GM15510 (cell line): Measurements from ENCODE around the gene HBA2.

Experiments
- POLR2A ChIP-seq: IDR thresholded peaks from 3 replicates; pipeline ENCODE4 v1.6.1; 2011; ENCODE audit warnings: borderline replicate concordance; ENCODE audit not compliant: insufficient read length; ENCODE audit errors: extremely low read depth

HBA2 gene

DNA sequence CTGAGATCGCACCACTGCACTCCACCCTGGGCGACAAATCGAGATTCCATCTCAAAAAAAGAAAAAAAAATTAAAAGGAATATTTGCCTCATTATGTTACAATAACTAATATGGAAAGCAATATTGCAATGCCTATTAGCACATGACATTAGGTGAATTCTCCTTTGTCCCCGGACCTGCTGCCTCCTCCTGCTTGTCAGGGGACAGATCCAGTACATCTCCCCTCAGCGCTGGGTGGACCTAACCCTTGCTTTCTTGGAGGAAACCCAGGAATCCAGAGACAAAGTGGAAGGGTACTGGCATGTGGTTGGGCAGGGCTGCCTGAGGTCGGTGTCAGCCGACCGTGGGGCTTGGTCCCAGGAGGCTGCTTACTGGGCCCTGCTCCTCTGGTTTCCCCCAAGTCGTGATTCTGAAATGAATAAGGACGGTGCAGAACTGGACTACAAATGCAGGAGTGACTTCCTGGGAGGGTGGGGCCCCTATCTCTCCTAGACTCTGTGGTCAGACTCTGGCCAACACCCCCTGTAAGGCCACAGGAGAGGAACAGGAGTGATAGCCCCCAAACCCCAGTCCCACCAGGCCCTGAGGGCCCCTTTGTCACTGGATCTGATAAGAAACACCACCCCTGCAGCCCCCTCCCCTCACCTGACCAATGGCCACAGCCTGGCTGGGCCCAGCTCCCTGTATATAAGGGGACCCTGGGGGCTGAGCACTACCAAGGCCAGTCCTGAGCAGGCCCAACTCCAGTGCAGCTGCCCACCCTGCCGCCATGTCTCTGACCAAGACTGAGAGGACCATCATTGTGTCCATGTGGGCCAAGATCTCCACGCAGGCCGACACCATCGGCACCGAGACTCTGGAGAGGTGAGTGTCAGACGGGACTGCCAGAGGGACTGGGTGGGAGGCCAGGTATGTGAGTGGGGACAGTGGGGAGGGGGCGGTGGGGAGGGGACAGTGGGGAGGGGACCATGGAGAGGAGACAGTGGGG is 20.2 kb upstream of the HBA2 start, which contains the start of gene HBZ:
Gene HBZ (plus strand): TSS at position 504 of the 988 bp plus-strand sequence. CDS start 266 bp downstream, at position 770.
- no peak for TF ChIP-seq POLR2A

DNA sequence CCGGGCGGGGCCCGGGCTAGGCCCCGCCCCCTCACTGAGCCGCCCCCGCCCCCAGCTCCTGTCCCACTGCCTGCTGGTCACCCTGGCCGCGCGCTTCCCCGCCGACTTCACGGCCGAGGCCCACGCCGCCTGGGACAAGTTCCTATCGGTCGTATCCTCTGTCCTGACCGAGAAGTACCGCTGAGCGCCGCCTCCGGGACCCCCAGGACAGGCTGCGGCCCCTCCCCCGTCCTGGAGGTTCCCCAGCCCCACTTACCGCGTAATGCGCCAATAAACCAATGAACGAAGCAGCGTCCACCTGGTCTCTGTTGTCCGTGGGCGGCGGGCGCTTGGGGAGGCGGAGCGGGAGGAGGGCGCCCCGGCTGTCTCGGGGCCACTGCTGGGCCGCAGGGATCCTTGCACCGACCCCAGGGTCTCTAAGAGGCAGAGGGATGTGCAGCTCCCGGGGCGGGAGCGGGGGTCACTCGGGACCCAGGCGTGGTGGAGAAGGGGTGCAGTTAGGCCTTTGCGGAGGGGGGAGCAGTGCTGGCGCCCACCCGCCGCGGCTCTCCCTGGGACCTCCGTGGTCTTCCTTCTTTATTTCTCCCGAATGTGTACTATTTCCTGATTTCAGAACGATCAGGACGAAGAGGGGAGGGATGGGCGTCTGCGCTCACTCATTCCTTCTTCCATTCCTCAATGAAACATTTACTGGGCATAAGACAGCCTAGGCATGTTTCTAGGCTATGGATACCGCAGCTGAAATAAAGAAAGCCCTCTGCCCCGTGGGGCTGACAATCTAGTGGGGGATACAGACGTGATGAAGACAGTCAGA is 18.3 kb upstream of the HBA2 start:
- no peak for TF ChIP-seq POLR2A

- TF ChIP-seq POLR2A, result no peak
Measured at GRCh38 chr16:155031-155398, 17.7 kb upstream of the HBA2 start.

- no peak for TF ChIP-seq POLR2A
Measured at GRCh38 chr16:159136-159849, 13.4 kb upstream of the HBA2 start.

DNA sequence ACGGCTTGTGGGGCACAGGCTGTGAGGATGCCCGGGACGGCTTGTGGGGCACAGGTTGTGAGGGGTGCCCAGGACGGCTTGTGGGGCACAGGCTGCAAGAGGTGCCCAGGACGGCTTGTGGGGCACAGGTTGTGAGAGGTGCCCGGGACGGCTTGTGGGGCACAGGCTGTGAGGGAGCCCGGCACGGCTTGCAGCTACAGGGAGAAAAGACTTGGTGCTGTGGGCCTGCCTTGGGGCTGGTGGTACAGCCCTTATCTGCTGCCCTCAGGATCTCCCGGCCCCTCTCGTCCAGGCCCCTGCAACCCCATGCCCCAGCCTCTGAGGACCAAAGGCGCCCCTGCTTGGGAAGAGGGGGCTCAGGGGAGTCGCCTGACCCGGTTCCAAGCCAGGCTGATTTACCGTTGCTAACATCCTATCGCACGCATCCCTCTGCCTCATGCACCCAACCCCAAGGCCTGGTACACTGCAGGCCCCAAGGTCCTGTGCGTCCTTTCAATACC is 11.9 kb upstream of the HBA2 start:
- TF ChIP-seq POLR2A, result no peak

- no peak for TF ChIP-seq POLR2A
Measured at GRCh38 chr16:162271-162991, 10.2 kb upstream of the HBA2 start.

DNA sequence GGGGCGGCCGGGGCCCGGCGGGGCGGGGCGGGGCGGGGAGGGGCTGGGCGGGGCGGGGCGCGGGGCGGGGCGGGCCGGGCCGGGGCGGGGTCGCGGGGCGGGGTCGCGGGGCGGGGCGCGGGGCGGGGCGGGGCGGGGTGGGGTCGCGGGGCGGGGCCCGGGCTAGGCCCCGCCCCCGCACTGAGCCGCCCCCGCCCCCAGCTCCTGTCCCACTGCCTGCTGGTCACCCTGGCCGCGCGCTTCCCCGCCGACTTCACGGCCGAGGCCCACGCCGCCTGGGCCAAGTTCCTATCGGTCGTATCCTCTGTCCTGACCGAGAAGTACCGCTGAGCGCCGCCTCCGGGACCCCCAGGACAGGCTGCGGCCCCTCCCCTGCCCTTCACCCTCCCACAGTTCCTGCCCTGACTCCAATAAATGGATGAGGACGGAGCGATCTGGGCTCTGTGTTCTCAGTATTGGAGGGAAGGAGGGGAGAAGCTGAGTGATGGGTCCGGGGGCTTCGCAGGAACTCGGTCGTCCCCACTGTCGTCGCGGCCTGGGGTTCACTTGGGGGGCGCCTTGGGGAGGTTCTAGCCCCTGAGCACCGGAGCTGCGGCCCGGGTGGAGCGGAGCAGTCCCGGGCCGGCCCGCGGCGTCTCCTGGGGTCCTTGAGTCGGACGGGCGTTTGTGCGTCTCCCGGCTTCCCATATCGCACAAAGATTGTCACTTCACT is 7.7 kb upstream of the HBA2 start:
- TF ChIP-seq POLR2A, result no peak

DNA sequence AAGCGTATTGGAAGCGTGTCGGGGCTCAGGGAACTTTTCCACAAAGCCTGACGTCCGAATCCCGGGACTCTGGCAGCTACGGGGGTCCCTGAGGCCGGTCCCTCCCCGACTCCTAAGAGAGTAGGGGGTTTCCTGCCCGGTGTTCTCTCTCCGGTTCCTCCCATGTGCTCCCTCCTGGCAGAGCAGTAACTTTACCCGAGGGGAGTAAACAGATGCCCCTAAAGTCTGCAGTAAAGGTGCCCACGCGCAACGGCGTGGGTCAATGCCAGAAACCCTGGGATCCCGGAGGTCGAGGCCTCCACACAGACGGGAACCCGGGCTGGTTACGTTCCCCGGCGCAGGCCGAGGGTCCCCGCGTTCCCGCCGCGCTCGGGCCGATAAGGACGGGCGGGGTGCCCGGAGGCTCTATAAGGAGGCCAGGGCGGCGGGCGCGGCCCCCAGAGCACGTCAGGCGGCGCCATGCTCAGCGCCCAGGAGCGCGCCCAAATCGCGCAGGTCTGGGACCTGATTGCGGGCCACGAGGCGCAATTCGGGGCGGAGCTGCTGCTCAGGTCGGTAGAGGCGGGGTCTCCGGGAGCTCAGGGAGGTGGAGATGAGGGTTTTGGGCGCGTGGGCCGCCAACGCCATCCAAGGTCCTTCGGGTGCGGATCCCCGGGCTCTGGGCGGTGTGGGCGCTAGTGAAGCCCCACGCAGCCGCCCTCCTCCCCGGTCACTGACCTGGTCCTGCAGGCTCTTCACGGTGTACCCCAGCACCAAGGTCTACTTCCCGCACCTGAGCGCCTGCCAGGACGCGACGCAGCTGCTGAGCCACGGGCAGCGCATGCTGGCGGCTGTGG is 6.9 kb upstream of the HBA2 start, which contains the start of gene HBM:
Gene HBM (plus strand): TSS at position 440 of the 836 bp plus-strand sequence. CDS start 20 bp downstream, at position 460.
- TF ChIP-seq POLR2A, result no peak

GRCh38 chr16:166375-167121 is 6.1 kb upstream of the HBA2 start:
- no peak for TF ChIP-seq POLR2A

DNA sequence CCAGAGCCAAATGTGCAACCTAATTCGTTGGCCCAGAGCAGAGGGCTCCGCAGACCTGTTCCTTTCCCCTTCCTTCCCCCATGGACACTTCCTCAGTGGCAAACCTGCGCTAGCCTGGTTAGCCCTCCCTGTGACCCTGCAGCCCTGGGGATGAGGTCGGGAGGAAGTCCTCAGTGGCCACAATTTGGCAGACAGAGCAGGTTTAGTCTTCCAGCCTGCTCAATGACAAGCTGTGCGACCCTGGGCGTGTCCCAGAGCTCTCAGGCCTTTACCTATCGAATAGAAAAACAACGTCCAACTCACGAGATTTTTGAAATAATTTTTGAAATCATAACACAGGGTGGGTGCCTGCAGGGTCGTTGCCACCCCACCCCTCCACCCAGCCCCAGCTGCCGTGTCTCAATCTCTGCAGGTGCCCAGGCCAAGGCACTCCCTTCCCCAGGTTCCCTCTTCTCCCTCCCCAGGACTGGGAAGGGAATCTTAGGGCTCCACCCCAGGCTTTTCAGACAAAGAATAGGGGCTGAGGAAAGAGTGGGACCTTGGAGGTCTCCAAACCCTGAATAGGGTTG is 5.5 kb upstream of the HBA2 start:
- TF ChIP-seq POLR2A, result no peak

- TF ChIP-seq POLR2A, result no peak
Measured at GRCh38 chr16:168424-168823, 4.3 kb upstream of the HBA2 start.
